ENCODE measurements around the gene PHF21A.

DNA sequence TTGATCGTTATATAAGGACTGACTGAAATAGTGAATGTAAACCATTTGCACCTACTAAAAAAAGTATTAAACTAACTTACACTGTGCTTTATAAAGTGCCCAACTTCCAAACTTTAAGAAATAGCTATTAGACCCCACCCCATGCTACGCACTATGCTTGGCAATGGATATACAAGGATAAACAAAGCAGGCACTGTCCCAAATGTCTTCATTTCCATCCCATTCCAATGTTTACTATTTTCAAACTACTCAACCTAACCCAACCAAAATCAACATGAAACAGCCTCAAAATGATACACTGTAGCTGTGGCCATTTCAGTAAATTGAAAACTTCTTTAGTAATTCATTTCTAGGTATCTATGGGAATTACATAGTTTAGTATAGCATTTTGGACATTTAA, 12.5 kb downstream of the PHF21A start:
- TF ChIP-seq, protein P1, sequence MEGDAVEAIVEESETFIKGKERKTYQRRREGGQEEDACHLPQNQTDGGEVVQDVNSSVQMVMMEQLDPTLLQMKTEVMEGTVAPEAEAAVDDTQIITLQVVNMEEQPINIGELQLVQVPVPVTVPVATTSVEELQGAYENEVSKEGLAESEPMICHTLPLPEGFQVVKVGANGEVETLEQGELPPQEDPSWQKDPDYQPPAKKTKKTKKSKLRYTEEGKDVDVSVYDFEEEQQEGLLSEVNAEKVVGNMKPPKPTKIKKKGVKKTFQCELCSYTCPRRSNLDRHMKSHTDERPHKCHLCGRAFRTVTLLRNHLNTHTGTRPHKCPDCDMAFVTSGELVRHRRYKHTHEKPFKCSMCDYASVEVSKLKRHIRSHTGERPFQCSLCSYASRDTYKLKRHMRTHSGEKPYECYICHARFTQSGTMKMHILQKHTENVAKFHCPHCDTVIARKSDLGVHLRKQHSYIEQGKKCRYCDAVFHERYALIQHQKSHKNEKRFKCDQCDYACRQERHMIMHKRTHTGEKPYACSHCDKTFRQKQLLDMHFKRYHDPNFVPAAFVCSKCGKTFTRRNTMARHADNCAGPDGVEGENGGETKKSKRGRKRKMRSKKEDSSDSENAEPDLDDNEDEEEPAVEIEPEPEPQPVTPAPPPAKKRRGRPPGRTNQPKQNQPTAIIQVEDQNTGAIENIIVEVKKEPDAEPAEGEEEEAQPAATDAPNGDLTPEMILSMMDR (IDR thresholded peaks at IDR 0.05; ENCODE audit: insufficient read depth, low read depth, low read length): no peak
- no peak for TF ChIP-seq EZH2 (IDR thresholded peaks at IDR 0.05; ENCODE audit: insufficient read depth, low read length)

Measured in astrocyte (in vitro differentiated cells and primary cell).